ENCODE measurements around the gene MMP20.

DNA sequence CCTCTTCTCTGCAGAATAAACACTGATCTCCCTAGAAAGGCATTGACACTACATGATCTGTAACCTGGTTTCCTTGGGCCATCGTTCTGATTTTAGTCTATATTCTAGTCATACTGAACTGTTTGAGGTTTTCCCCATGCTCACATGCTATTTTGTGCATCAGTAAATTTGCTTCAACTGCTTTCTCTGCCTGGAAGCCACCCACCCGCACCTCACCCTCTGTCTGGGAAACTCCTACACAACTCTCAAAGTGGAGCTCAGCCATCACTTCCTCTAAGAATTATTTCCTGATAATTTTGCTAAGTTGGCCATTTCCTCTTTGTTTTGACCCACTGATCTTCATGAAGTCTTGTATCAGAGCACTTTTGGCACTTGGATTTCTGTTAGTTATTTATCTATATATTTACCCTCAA lies 36.1 kb downstream of the MMP20 start:
- TF ChIP-seq, protein P1, sequence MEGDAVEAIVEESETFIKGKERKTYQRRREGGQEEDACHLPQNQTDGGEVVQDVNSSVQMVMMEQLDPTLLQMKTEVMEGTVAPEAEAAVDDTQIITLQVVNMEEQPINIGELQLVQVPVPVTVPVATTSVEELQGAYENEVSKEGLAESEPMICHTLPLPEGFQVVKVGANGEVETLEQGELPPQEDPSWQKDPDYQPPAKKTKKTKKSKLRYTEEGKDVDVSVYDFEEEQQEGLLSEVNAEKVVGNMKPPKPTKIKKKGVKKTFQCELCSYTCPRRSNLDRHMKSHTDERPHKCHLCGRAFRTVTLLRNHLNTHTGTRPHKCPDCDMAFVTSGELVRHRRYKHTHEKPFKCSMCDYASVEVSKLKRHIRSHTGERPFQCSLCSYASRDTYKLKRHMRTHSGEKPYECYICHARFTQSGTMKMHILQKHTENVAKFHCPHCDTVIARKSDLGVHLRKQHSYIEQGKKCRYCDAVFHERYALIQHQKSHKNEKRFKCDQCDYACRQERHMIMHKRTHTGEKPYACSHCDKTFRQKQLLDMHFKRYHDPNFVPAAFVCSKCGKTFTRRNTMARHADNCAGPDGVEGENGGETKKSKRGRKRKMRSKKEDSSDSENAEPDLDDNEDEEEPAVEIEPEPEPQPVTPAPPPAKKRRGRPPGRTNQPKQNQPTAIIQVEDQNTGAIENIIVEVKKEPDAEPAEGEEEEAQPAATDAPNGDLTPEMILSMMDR (IDR thresholded peaks at IDR 0.05): no peak
- TF ChIP-seq POLR2A (IDR thresholded peaks at IDR 0.05): no peak
